Subcutaneous abdominal adipose tissue (tissue), 5 donors: Measurements from ENCODE around the gene JMJD1C.
"Not testable (repeated sequence)": the region's sequence is repeated elsewhere in the genome, so short reads cannot be mapped to it uniquely, and the experiment has no call there.

Source experiments
- H3K27ac ChIP-seq: one replicate; pipeline ENCODE4 v1.7.0; 2013; ENCODE audit warnings: low read depth, mild to moderate bottlenecking, inconsistent platforms, low read length, moderate library complexity
- H3K27me3 ChIP-seq, 5 donors: one replicate each; pipeline ENCODE4 v1.7.0; 2013; ENCODE audit warnings: low read length in 5 of 5, inconsistent platforms in 1 of 5; ENCODE audit not compliant: control insufficient read depth in 5 of 5, insufficient read depth in 4 of 5
- H3K36me3 ChIP-seq, 5 donors: one replicate each; pipeline ENCODE4 v1.7.0; 2013; ENCODE audit warnings: low read length in 5 of 5; ENCODE audit not compliant: control insufficient read depth in 5 of 5, insufficient read depth in 5 of 5
- H3K4me1 ChIP-seq, 5 donors: one replicate each; pipeline ENCODE4 v1.7.0; 2013; ENCODE audit warnings: low read length in 5 of 5, mild to moderate bottlenecking in 3 of 5, moderate library complexity in 1 of 5; ENCODE audit not compliant: control insufficient read depth in 5 of 5, insufficient read depth in 5 of 5
- H3K4me3 ChIP-seq, 5 donors: one replicate each; pipeline ENCODE4 v1.7.0; 2013; ENCODE audit warnings: low read length in 5 of 5, low read depth in 1 of 5
- H3K9ac ChIP-seq, 5 donors: one replicate each; pipeline ENCODE4 v1.7.0; 2013; ENCODE audit warnings: low read length in 5 of 5, mild to moderate bottlenecking in 4 of 5, moderate library complexity in 3 of 5
- H3K9me3 ChIP-seq, 5 donors: one replicate each; pipeline ENCODE4 v1.7.0; 2013; ENCODE audit warnings: low read length in 5 of 5; ENCODE audit not compliant: control insufficient read depth in 5 of 5
- donor health status: healthy.
- donor health status: healthy.
- donor health status: healthy.
- donor health status: healthy.
- donor health status: healthy.

JMJD1C gene

GRCh38 chr10:63498665-63499064, 32.9 kb upstream of the JMJD1C start:
- Histone ChIP-seq H3K4me1 (peaks cover 0 to 13% (median 5%) of the 10 kb centered on the region in 5 donors), H3K27ac (peak overlapping the region; percentile 31)

GRCh38 chr10:63497321-63497720, 31.5 kb upstream of the JMJD1C start:
- Histone ChIP-seq H3K9ac (no peak overlapping the region), H3K4me3 (no peak overlapping the region), H3K27ac (no peak overlapping the region), H3K9me3 (no peaks in the 10 kb centered on the region), H3K4me1 (peaks cover 0 to 13% (median 4%) of the 10 kb centered on the region in 5 donors), H3K27me3 (no peaks in the 10 kb centered on the region), H3K36me3 (no peaks in the 10 kb centered on the region)

More at GRCh38 chr10:63498665-63499064, 32.9 kb upstream of the JMJD1C start:
- no peaks in the 10 kb centered on the region for H3K9me3 ChIP-seq
- no peaks in the 10 kb centered on the region for H3K27me3 ChIP-seq
- no peaks in the 10 kb centered on the region for H3K36me3 ChIP-seq
- H3K9ac ChIP-seq: no peak overlapping the region
- H3K4me3 ChIP-seq: no peak overlapping the region

GRCh38 chr10:63496561-63496960, 30.8 kb upstream of the JMJD1C start:
- Histone ChIP-seq H3K36me3 (no peaks in the 10 kb centered on the region), H3K9me3 (no peaks in the 10 kb centered on the region), H3K27ac (no peak overlapping the region), H3K4me1 (peaks cover 1 to 16% (median 7%) of the 10 kb centered on the region in 5 donors), H3K4me3 (no peak overlapping the region), H3K9ac (no peak overlapping the region), H3K27me3 (no peaks in the 10 kb centered on the region)

DNA sequence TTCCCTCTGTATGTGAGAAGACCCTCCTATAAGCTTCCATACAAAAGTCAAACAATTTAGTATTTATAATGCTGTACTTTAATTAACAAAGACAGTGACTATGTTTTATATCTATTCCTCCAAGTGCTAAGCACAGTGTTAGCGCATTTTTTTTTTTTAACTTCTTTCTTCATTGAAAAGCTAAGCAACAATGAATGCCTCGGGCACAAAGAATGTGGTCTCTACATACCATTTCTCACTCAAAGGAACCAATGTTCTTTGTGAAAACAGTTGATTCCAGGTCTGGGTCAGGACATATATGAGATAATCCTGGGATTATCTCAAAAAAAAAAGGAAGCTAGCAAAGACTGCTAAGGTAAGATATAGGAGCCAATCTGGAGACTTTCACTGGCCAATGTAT, 29.2 kb upstream of the JMJD1C start:
- Histone ChIP-seq H3K4me1 (peaks cover 3 to 22% (median 13%) of the 10 kb centered on the region in 5 donors), H3K9me3 (no peaks in the 10 kb centered on the region)

DNA sequence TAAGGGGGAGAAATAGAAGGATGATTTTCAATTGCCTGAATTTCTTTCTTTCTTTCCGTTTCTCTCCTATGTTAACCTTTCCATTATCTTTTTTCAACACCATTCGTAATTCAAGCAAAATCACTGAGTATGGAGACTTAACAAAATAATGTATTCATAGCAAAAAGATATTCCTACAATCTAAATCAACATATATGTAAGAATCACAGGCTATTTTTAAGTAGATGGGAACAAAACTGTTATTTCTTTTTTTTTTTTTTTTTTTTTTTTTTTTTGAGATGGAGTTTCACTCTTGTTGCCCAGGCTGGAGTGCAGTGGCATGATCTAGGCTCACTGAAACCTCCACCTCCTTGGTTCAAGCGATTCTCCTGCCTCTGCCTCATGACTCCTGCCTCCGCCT, 27.2 kb upstream of the JMJD1C start:
- H3K9me3 ChIP-seq: no peaks in the 10 kb centered on the region
- H3K9ac ChIP-seq: no peak overlapping the region
- H3K4me3 ChIP-seq: no peak overlapping the region
- no peaks in the 10 kb centered on the region for H3K27me3 ChIP-seq
- H3K36me3 ChIP-seq: no peaks in the 10 kb centered on the region
- no peak overlapping the region for H3K27ac ChIP-seq
- H3K4me1 ChIP-seq: peaks cover 3 to 16% (median 13%) of the 10 kb centered on the region in 5 donors

More for the DNA sequence above, 29.2 kb upstream of the JMJD1C start:
- no peaks in the 10 kb centered on the region for H3K27me3 ChIP-seq
- no peak overlapping the region for H3K9ac ChIP-seq
- no peak overlapping the region for H3K27ac ChIP-seq
- no peaks in the 10 kb centered on the region for H3K36me3 ChIP-seq
- no peak overlapping the region for H3K4me3 ChIP-seq

- H3K36me3 ChIP-seq, H3K4me3 ChIP-seq, H3K9me3 ChIP-seq, H3K27me3 ChIP-seq: not testable (repeated sequence)
- peak overlapping the region; percentile 95 for H3K27ac ChIP-seq
- peak overlapping the region in 1 of 5 donors; percentile 48 for H3K9ac ChIP-seq
- peaks cover 3 to 13% (median 10%) of the 10 kb centered on the region in 5 donors for H3K4me1 ChIP-seq
Measured at GRCh38 chr10:63492317-63492690, 26.5 kb upstream of the JMJD1C start.

DNA sequence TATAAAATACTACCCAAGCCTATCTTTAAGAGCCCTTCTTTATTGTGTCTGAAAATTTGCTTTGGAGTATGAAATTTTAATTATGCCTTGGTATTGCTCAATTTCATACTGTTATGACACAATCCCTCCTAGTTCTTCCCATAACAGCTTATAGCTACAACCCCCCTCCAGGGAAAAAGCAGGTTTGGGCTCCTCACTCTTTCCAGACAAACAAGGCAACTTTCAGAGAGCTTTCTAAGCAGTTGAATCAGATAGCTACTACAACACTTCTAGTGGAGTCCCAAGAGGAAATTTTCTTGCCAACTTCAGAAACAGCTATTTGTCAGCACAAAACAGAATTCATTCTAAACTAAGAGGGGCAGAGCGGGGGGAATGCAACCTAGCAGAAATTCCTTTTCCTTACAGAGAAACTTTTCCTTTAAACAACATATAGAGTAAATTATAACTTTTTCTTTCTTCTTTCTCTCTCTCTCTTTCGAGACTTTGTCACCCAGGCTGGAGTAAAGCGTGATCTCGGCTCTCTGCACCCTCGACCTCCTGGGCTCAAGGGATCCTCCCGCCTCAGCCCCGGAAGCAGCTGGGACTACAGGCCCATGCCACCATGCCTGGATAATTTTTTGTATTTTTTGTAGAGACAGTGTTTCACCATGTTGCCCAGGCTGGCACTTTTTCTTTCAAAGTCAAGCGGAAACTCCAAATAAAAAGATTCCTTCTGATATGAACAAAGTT, 26.0 kb upstream of the JMJD1C start:
- Histone ChIP-seq H3K4me3 (peak overlapping the region in 3 of 5 donors; percentile 11 to 48 (median 34)), H3K9me3 (no peaks in the 10 kb centered on the region), H3K27me3 (no peaks in the 10 kb centered on the region), H3K9ac (peak overlapping the region in 4 of 5 donors; percentile 48 to 68 (median 58)), H3K27ac (peak overlapping the region; percentile 95), H3K36me3 (no peaks in the 10 kb centered on the region), H3K4me1 (peaks cover 3 to 13% (median 10%) of the 10 kb centered on the region in 5 donors)

- H3K9ac ChIP-seq: no peak overlapping the region
- no peaks in the 10 kb centered on the region for H3K36me3 ChIP-seq
- no peaks in the 10 kb centered on the region for H3K9me3 ChIP-seq
- no peak overlapping the region for H3K27ac ChIP-seq
- H3K27me3 ChIP-seq: no peaks in the 10 kb centered on the region
- peaks cover 3 to 18% (median 11%) of the 10 kb centered on the region in 5 donors for H3K4me1 ChIP-seq
- H3K4me3 ChIP-seq: no peak overlapping the region
Measured at GRCh38 chr10:63489838-63490237, 24.1 kb upstream of the JMJD1C start.

DNA sequence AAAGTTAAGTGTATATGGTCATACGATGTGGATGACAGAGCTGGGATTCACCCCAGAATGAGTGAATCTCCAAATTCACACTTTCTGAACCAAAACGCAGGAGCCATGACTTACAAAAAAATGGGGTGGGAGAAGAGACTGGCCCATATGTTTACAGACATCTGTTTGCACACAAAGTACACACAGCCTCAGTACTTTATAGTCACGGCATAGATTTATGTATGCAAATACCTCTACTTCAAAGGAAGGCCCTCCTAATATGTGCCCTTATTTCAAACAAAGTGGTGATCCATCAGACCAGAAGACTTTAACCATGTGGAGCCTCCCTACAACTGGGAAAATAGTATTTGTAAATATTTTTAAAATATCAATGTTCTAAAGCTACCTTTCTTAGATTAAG, 22.2 kb upstream of the JMJD1C start:
- H3K4me1 ChIP-seq: peaks cover 3 to 18% (median 11%) of the 10 kb centered on the region in 5 donors
- H3K27ac ChIP-seq: no peak overlapping the region
- no peak overlapping the region for H3K9ac ChIP-seq
- H3K4me3 ChIP-seq: no peak overlapping the region
- no peaks in the 10 kb centered on the region for H3K9me3 ChIP-seq
- H3K27me3 ChIP-seq: no peaks in the 10 kb centered on the region
- no peaks in the 10 kb centered on the region for H3K36me3 ChIP-seq

DNA sequence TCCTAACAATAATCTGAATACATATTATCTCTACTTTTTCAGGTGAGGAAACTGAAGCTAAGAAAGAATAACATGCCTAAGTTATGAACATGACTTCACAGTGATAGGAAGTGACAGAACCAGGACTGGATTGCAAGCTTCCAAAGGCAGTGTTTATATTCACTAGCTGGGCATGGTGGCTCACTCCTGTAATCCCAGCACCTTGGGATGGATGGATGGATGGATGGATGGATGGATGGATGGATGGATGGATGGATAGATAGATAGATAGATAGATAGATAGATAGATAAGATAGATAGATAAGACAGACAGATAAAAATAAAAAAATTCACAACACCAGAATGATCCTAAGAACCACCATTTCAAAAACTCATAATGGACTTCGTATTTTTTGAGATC, 18.2 kb upstream of the JMJD1C start:
- no peak overlapping the region for H3K27ac ChIP-seq
- no peak overlapping the region for H3K9ac ChIP-seq
- H3K36me3 ChIP-seq: no peaks in the 10 kb centered on the region
- H3K27me3 ChIP-seq: no peaks in the 10 kb centered on the region
- H3K4me1 ChIP-seq: peaks cover 0 to 10% (median 0%) of the 10 kb centered on the region in 5 donors
- no peaks in the 10 kb centered on the region for H3K9me3 ChIP-seq
- H3K4me3 ChIP-seq: no peak overlapping the region
